Neural crest cell (in vitro differentiated cells): ENCODE data around the gene EXOSC7. TPM values are rescaled to one million over a fixed set of nuclear protein-coding genes. Genes with fewer than 3 reads are reported as not detected.

Experiments used
- DNase-seq: peaks from one replicate; pipeline ENCODE4 v3.0.0; 2021; ENCODE audit warnings: low read depth, mixed read lengths, low spot score
- H3K27ac Mint-ChIP-seq: one replicate; pipeline ENCODE4 v1.8.0; 2021; ENCODE audit warnings: mild to moderate bottlenecking, mixed read lengths; ENCODE audit not compliant: unreplicated experiment
- H3K27me3 Mint-ChIP-seq: 2 replicates; pipeline ENCODE4 v1.8.0; 2021; ENCODE audit warnings: low read depth, mild to moderate bottlenecking, mixed read lengths
- H3K36me3 Mint-ChIP-seq: 2 replicates; pipeline ENCODE4 v1.8.0; 2021; ENCODE audit warnings: low read depth, mild to moderate bottlenecking, mixed read lengths
- H3K4me1 Mint-ChIP-seq: 2 replicates; pipeline ENCODE4 v1.8.0; 2021; ENCODE audit warnings: mixed read lengths
- H3K4me3 Mint-ChIP-seq: one replicate; pipeline ENCODE4 v1.8.0; 2021; ENCODE audit warnings: mild to moderate bottlenecking, mixed read lengths
- H3K9me3 Mint-ChIP-seq: 2 replicates; pipeline ENCODE4 v1.8.0; 2021; ENCODE audit warnings: mixed read lengths
- total RNA-seq: library from RNA; stranded (reverse); gene quantifications from 2 replicates; pipeline ENCODE4 v1.2.1, GENCODE V29; 2021
- TF ChIP-seq, protein P1 (sequence below): fragments of 200-600 bp; sonication (generic); conservative IDR thresholded peaks from 2 replicates; pipeline ENCODE4 v1.5.0; 2021; ENCODE audit warnings: antibody characterized with exemption, mild to moderate bottlenecking

EXOSC7 gene
- total RNA-seq, 1 donor from 2014 or later = 50.7 TPM

DNA sequence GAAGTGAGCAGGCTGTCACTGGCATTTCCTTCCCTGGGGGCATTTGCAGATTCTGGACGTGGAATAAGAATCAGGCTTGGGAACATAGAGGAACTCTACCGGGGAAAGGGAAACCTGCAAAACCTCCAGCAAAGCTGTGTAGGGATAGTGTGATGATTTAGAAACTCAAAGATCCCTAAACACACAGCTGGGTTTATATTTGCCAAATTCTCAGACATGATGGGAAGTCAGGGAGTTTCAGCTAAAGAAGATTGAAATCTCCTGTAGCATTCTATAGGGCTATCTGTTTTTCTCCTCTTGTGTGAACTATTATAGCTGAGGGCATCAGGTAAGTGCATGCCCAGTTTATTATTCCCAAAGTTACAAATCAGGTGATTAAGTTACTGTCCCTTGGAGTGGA lies 40.9 kb downstream of the EXOSC7 start:
- no peak for DNase-seq
- no peak overlapping the region for H3K27ac Mint-ChIP-seq
- H3K4me3 Mint-ChIP-seq = no peak overlapping the region
- peaks cover 13% of the 10 kb centered on the region for H3K36me3 Mint-ChIP-seq
- no peaks in the 10 kb centered on the region for H3K27me3 Mint-ChIP-seq
- no peaks in the 10 kb centered on the region for H3K4me1 Mint-ChIP-seq
- TF ChIP-seq, protein P1, sequence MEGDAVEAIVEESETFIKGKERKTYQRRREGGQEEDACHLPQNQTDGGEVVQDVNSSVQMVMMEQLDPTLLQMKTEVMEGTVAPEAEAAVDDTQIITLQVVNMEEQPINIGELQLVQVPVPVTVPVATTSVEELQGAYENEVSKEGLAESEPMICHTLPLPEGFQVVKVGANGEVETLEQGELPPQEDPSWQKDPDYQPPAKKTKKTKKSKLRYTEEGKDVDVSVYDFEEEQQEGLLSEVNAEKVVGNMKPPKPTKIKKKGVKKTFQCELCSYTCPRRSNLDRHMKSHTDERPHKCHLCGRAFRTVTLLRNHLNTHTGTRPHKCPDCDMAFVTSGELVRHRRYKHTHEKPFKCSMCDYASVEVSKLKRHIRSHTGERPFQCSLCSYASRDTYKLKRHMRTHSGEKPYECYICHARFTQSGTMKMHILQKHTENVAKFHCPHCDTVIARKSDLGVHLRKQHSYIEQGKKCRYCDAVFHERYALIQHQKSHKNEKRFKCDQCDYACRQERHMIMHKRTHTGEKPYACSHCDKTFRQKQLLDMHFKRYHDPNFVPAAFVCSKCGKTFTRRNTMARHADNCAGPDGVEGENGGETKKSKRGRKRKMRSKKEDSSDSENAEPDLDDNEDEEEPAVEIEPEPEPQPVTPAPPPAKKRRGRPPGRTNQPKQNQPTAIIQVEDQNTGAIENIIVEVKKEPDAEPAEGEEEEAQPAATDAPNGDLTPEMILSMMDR = no peak
- H3K9me3 Mint-ChIP-seq = no peaks in the 10 kb centered on the region

DNA sequence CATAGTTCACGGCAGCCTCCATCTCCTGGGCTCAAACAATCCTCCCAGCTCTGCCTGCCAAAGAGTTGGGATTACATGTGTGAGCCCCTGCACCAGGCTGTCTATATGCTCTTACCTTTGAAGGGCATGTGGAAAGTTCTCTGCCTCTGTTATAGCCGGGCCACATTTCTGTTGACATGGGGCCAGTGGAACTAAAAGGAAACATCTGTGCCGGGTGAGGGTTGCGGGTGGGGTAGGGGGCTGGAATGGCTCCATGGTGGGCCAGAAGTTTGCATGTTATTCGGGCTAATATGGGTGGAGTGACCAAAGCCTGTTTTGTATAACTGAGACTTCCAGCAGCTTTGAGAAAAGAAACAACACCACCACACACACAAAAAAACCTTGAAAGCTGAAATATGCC lies 41.8 kb downstream of the EXOSC7 start:
- peak overlapping the region; percentile 63 for H3K27ac Mint-ChIP-seq
- H3K4me1 Mint-ChIP-seq = no peaks in the 10 kb centered on the region
- TF ChIP-seq, protein P1 = no peak
- no peak overlapping the region for H3K4me3 Mint-ChIP-seq
- no peak for DNase-seq
- no peaks in the 10 kb centered on the region for H3K27me3 Mint-ChIP-seq
- no peaks in the 10 kb centered on the region for H3K9me3 Mint-ChIP-seq
- peaks cover 13% of the 10 kb centered on the region for H3K36me3 Mint-ChIP-seq

DNA sequence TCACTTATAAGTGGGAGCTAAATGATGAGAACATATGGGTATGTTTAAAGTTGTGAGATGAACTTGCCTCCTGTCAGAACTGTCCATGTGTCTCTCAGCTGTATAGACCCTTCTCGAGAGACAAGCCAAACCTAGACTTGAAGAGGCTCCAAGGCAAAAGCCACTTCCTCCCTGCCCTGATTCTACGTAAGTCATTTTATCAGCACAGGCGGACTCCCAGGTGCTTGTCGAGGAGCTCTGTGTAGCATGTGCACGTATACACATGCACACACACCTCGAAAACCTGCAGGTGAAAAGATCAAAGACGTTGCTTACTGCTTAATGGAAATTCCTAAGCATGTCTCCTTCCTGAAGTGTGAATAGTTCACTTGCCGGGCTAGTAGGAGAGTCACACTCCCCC lies 44.5 kb downstream of the EXOSC7 start:
- Mint-ChIP-seq H3K36me3 (peaks cover 6% of the 10 kb centered on the region), H3K9me3 (no peaks in the 10 kb centered on the region)

DNA sequence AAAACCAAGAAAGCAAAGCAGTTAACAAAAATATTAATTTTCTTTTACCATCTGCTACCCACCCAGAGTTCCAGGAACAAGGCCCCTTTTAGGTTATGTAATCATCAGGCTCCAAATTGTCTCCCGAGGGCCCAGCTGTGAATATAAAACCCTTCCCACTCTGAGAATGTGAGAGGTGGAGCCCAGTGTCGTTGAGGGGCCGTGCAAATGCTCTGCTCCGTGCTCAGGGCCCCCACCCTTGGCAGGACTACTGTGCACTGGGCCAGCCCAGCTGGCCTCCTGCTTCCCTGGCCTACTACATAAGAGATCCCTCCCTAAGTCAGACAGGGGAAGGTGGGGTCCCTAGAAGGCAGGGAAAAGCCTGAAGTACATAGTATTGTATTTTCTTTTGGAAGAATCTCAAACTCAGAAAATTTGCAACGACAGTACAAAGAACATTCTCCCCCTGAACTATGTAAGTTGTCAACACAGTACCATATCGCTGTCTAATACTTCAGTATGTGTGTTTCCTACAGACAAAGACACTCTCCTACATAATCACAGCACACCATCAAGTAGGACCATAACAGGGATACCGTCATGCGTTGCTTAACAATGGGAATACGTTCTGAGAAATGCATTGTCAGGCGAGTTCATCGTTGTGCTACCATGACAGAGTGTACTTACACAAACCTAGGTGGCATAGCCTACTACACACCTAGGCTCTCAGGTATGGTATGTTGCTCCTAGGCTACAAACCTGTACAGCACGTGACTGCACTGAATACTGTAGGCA lies 45.7 kb downstream of the EXOSC7 start:
- H3K9me3 Mint-ChIP-seq = no peaks in the 10 kb centered on the region
- no peak overlapping the region for H3K27ac Mint-ChIP-seq
- TF ChIP-seq, protein P1 = no peak
- H3K27me3 Mint-ChIP-seq = peaks cover 3% of the 10 kb centered on the region
- no peak overlapping the region for H3K4me3 Mint-ChIP-seq
- DNase-seq = no peak
- peaks cover 3% of the 10 kb centered on the region for H3K4me1 Mint-ChIP-seq
- peaks cover 6% of the 10 kb centered on the region for H3K36me3 Mint-ChIP-seq

More for the DNA sequence above, 44.5 kb downstream of the EXOSC7 start:
- no peak for DNase-seq
- Mint-ChIP-seq H3K27me3 (peaks cover 3% of the 10 kb centered on the region), H3K4me1 (no peaks in the 10 kb centered on the region), H3K4me3 (no peak overlapping the region), H3K27ac (no peak overlapping the region)
- TF ChIP-seq, protein P1 = no peak

DNA sequence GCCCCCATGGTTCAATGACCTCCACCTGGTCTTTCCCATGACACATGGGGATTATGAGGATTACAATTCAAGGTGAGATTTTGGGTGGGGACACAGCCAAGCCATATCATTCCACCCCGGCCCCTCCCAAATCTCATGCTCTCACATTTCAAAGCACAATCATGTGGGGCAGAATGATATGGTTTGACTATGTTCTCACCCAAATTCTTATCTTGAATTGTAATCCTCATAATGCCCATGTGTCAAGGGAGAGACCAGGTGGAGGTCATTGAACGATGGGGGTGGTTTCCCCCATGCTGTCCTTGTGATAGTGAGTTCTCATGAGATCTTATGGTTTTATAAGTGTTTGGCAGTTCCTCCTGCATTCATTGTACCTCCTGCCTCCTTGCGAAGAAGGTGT lies 47.6 kb downstream of the EXOSC7 start:
- no peak for DNase-seq
- TF ChIP-seq, protein P1 = no peak
- Mint-ChIP-seq H3K9me3 (no peaks in the 10 kb centered on the region), H3K27me3 (peaks cover 3% of the 10 kb centered on the region), H3K36me3 (no peaks in the 10 kb centered on the region), H3K4me3 (no peak overlapping the region), H3K27ac (no peak overlapping the region), H3K4me1 (peaks cover 9% of the 10 kb centered on the region)
